DMS79 (cell line): ENCODE results near the gene CADM3.

ENCODE experiments used
- DNase-seq: peaks from one replicate; lab custom pipeline; 2025; lab: John Stamatoyannopoulos, UW

The CADM3 gene

GRCh38 chr1:159171254-159171687, at the start of gene CADM3:
CADM3 (plus strand) TSS chr1:159171615; CDS start chr1:159171766, 151 bp downstream.
- DNase-seq = peak; percentile 33

GRCh38 chr1:159122005-159122621, 49.3 kb upstream of the CADM3 start:
- DNase-seq = no peak

GRCh38 chr1:159123587-159123986, 47.8 kb upstream of the CADM3 start:
- no peak for DNase-seq

- DNase-seq = peak; percentile 8
These were observed 39.0 kb upstream of the CADM3 start for GRCh38 chr1:159132271-159132881.

GRCh38 chr1:159140474-159140873, 30.9 kb upstream of the CADM3 start:
- DNase-seq = no peak

GRCh38 chr1:159141584-159142390, 29.6 kb upstream of the CADM3 start:
- DNase-seq = no peak

DNA sequence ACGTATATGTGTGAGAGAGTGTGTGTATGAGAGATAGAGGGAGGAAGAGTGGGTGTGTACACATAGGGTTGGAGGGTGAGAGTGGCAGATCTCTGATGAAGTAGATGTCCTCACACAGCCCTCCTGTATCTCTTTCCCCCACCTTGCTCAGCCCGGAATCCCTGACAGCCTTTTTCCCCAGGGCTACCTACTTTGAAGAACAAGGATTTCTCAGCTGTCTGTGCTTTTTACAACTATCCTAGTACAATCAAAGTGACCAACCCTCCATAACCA, 29.1 kb upstream of the CADM3 start:
- no peak for DNase-seq

DNA sequence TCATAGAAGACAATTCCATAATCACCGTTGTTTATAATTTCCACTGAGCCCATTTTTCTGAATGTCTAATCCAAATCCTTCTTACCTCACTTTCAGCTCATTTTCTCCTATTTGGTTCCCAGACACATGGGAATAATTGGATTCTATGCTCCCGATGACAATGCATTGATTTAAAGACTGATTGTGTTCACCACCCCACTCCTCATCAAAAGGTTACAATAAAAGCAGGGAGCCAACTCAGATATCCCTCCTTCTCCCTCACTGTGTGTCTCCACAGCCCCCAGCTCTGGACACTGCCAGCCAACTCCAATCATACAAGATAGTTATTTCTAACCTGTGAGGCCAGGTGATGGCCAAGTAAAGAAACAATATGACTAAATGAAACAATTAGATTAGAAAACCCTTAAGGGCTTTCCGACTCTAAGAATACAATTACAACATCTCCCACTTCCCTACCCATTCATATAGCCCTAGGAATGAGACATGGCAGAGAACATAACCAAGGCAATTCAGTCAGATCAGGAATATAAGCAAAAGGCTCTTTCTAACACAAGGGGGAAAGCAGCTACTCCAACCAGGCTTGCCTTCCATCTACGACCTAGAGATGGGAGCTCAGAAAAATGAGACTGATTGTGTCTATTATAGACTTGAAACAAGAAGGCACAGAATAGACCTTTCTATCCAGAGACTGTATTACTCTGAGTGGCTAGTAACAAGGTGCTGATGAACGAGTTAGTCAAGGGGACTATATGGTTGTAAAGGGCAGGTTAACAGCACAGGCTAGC, 28.5 kb upstream of the CADM3 start:
- no peak for DNase-seq

- no peak for DNase-seq
These were observed 26.8 kb upstream of the CADM3 start for GRCh38 chr1:159144571-159144970.

GRCh38 chr1:159146980-159147379, 24.4 kb upstream of the CADM3 start:
- no peak for DNase-seq

- no peak for DNase-seq
These were observed 19.4 kb upstream of the CADM3 start for GRCh38 chr1:159152031-159152430.

- peak; percentile 38 for DNase-seq
These were observed 10.3 kb upstream of the CADM3 start for GRCh38 chr1:159161001-159161718.

DNA sequence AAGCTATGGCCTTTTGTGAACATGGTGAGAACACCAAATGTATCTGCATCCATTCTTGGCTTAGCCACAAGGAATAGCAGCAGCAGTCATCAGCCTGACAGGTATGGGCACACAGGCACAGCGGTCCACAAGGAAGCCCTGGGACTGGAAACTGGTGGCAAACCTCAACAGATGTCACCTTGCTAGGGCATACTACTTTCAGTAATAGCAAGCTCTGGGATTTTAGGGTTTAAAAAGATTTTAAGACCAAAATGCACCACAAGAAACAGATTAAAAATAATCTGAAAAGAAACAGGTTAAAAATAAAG, 9.7 kb upstream of the CADM3 start:
- DNase-seq = no peak

DNA sequence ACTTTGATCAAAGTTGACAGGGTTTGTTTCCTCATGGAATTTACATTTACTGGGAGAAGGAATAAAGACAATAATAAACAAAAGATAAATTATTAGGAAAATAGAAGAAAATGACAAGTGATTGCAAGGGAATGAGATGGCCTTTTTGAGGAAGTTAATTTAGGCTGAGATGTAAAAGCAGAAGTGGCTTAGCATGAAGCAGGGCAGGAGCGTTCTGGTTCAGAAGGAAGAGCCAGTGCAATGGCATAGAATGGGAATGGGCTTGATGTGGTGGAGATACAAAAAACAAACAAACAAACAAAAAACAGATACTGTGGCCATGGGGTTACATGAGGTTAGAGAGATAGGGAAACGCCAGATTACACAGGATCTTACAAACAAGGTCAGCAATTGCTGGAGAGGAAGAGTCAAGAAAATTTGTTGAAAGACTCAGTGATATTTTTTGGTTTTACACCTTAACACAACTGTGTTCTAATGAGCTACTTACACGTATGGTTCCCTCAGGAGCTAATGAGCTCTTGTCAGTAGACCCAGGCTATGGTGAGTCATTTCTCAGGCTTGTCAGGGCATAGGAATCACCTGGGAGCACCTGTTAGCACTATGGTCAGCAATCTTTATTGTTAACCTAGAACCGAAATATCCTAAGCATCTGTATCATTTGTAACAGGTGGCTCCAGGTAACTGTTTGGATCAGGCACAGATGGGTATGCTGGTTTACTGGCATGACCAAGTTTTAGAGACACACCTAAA, 8.7 kb upstream of the CADM3 start:
- DNase-seq = no peak

- DNase-seq = no peak
These were observed 7.7 kb upstream of the CADM3 start for GRCh38 chr1:159163614-159164228.

DNA sequence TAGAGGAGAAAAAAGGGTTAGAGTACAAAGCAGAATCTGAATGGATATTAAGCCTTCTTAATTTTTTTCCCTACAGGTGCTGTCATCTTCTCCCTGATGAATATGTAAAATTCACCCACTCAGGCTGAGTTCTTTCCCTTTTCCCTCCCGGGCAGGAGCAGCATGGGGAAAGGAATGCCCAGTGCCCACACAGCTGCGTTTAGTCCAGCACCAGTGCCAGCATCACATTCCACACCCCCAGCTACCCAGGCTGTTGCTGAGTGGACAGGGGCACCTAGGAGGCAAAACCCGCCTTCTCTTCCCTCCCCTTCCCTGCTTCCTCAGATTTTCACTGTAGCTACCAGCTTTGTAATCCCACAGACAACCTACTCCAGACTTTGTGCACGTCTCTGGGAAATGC, 3.4 kb upstream of the CADM3 start:
- no peak for DNase-seq

DNA sequence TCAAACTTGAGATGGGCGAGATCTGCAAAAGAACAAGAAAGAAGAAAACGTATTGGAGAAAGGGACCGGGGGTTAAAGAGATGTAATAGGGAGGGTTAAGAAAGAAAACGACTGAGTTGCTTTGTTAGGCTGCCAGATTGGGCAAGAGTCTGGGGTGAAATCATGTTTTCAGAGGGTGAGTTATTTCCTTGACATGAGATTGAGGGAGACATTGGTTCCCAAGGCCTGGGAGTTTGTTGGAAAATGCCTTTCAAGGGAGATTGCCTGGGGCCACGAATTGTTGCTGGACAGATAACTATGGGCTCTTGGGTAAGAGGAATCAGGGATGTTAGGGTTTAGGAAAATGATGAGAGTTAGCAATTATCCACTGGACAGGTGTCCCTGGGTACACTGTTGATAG, 776 bp upstream of the CADM3 start:
- no peak for DNase-seq

GRCh38 chr1:159171688-159172501, 480 bp downstream of the CADM3 start:
- DNase-seq = peak; percentile 26

DNA sequence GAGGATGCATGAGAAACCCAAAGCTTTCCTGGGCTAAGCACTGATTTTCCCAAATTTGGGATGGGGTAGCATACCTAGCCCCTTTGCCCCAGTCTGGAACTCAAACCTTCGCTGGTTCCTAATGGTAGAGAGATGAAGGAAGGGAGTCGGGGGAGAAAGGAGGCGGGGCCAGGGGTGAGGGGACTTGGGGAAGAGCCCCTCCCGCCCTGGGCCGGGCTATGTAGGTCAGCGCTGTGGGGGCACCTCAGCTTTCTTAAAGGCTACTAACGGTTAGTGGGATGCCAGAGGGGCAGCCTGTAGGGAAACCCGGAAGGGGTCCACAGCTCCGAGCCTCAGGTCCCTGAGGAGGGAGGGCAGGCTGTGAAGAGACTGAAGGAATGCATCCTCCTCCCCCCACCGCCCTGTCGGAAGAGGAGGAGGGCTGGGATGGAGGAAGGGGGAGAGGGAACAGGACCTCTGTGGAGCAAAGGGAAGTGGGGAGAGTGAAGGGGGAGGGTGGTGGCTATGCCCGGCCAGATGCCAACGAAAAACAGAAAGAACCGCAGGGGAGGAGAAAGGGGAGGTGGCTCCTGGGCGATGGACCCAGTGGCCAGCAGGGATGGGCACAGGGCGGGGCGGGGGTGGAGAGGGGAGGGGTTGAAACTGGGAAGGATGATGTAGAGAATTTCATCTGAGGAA, 1.3 kb downstream of the CADM3 start:
- no peak for DNase-seq

- no peak for DNase-seq
These were observed 1.9 kb downstream of the CADM3 start for GRCh38 chr1:159173320-159173719.
